ENCODE measurements around the gene RPS6KA2.
A peak's percentile ranks its signal among the peaks of the same experiment; 100 is the strongest.

Gene RPS6KA2

GRCh38 chr6:166459272-166459671 lies 167.8 kb downstream of the RPS6KA2 start:
- DNase-seq = no peak

GRCh38 chr6:166456395-166457156 lies 170.5 kb downstream of the RPS6KA2 start:
- DNase-seq = peak in 4 of 56 donors; percentile 14 to 59 (median 24)

DNA sequence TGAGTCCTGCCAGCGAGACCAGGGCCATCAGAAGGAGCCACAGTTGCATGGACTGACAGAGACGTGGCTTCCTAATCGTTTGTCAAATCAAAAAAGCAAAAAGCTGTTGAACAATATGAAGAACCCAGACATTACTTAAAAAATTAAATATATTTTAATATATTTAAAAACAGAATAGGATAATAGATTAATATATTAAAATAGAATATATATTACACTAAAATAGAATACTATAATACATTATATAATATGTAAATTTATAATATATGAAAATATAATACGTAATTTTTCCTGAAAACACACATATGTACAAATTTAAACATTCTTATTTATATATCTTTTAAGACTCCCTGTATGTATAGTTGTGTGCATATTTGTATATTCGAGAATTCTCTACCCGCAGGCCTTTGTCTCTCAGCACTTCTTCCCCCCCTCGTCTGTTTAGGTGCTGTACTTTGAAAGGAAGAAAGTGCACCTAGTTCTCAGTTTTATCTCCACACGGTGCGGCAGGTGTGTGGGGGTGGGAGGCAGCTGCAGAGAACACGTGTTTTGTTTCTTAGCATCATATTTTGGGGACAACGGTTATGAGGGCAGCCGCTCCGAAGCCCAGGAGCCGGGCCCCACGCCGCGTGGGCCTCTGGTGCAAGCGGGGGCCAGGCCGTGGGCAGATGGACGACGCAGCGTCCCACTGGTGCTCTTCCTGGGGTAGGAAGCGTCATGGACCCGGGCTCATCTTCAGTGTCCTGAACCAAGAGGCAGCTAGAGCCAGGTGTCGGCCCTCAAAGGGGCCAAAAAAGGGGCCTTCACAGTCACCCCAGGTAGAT lies 172.1 kb downstream of the RPS6KA2 start:
- DNase-seq = no peak

DNA sequence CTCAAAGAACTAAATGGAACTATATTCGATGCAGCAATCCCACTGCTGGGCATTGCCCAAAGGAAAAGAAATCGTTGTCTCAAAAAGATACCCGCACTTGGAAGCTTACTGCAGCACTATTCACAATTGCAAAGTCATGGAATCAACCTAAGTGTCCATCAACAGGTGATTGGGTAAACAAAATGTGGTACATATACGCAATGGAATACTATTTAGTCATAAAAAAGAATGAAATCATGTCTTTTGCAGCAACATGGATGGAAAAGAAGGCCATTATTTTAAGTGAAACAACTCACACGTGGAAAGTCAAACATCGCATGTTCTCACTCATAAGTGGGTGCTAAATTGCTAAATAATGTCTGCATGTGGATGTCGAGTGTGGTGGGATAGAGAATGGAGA lies 173.4 kb downstream of the RPS6KA2 start:
- no peak for DNase-seq

- DNase-seq = no peak
Measured at GRCh38 chr6:166450167-166450873, 176.7 kb downstream of the RPS6KA2 start.

- no peak for DNase-seq
Measured at GRCh38 chr6:166449641-166450040, 177.4 kb downstream of the RPS6KA2 start.

DNA sequence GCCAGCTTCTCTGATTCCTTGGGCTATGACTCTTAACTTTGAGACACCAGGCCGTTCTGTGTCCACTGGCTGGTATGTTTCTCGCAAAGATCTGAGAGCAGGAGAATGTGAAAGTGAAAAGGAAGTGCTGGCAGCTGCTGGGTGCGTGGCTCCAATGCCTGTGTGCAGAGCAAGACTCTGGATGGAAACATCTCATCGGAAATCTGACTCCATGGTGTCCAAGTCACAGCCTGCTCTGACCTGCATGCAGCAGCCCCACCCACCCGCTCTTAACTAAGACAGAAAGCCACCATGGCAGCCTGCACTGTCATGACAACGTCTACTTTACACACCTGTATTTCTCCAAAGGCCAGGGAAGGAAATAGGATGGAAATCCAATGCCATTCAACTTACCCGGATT lies 178.0 kb downstream of the RPS6KA2 start:
- DNase-seq = no peak

- DNase-seq = no peak
Measured at GRCh38 chr6:166448432-166448831, 178.6 kb downstream of the RPS6KA2 start.

DNA sequence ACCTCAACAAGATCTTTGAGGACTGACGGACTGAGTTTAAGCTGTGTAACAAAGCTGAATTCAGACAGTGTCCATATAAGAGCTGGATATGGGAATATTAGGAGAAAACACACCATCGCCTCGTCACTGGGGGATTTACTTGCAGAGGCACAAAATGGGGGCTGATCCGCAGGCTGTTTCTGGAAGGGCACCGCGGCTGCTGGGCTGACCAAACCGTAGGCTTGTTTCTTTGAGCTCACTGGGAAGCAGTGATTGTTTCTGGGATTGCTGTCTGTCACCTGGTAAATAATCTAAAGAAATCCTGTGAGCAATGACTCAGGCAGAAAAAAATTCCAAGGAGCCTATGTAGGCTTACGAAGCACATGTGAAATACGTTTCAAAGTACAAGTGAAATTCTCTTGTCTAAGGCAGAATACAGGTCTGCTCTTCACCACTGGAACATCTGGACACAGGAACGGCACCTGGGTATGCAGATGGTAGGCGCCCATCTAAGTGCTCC lies 180.4 kb downstream of the RPS6KA2 start:
- DNase-seq = no peak

GRCh38 chr6:166446146-166446545 lies 180.9 kb downstream of the RPS6KA2 start:
- DNase-seq = no peak

GRCh38 chr6:166444446-166444845 lies 182.6 kb downstream of the RPS6KA2 start:
- DNase-seq = no peak

GRCh38 chr6:166443166-166443565 lies 183.9 kb downstream of the RPS6KA2 start:
- no peak for DNase-seq

DNA sequence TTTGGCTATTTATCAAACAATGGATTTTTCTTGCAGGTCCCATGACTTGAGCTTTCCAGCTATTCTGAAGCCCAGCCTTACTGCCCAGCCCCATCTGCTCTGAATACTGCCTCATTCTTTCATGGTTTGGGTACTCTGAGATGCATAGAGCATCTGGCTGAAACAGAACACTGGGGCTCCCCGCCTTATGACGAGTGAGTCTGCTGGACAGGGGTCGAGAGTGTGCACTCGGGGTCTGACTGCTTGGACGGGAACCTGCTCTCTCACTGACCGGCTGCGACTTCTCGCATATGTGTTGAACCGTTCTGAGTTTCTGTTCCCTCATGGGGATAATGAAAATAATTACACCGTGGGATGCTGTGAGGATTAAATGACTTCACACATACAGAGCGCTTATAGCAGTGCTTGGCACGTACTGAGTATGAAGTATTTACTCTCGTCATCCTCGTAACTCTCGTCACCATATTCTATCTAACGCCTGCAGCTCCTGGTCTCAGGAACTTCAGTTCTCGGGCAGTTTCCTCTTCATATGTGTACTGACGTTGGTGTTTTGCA lies 184.8 kb downstream of the RPS6KA2 start:
- no peak for DNase-seq

GRCh38 chr6:166441325-166442078 lies 185.5 kb downstream of the RPS6KA2 start:
- peak in 2 of 56 donors; percentile 27 to 42 for DNase-seq

GRCh38 chr6:166440729-166441128 lies 186.3 kb downstream of the RPS6KA2 start:
- no peak for DNase-seq

DNA sequence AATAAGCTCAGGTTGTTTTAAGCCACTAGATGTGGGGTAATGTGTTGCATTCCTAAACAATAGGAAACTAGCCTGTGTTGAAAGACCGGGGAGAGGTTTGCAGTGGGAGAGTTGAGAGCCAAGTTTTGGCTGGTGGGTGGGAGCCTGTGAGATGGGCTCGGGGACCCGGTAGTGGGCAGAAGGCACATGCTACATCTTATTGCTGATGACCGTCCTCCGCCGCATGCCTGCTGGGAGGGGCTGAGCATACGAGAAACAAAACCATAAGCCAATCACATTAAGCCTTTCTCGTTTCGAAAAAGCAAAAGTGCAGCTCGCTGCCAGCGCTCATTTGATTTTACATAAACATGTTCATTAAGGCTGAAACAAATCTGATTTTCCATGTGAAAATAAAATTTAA lies 186.9 kb downstream of the RPS6KA2 start:
- DNase-seq = no peak

- no peak for DNase-seq
Measured at GRCh38 chr6:166439366-166440091, 187.5 kb downstream of the RPS6KA2 start.

- peak in 1 of 56 donors; percentile 23 for DNase-seq
Measured at GRCh38 chr6:166438211-166438861, 188.7 kb downstream of the RPS6KA2 start.

GRCh38 chr6:166437661-166438060 lies 189.4 kb downstream of the RPS6KA2 start:
- no peak for DNase-seq

All from nucleus accumbens (tissue), 56 donors.